Mucosa of rectum (tissue), 2 donors: Measurements from ENCODE around the gene DHCR24.

Experiments
- H3K27ac ChIP-seq, 2 donors: one replicate each; pipeline ENCODE4 v1.7.0; 2013; ENCODE audit warnings: inconsistent platforms in 2 of 2, low read depth in 2 of 2, low read length in 2 of 2
- H3K27me3 ChIP-seq, 2 donors: one replicate each; pipeline ENCODE4 v1.7.0; 2013; ENCODE audit warnings: low read length in 2 of 2; ENCODE audit not compliant: control insufficient read depth in 2 of 2, insufficient read depth in 2 of 2
- H3K36me3 ChIP-seq, 2 donors: one replicate each; pipeline ENCODE4 v1.7.0; 2013; ENCODE audit warnings: low read length in 2 of 2; ENCODE audit not compliant: control insufficient read depth in 2 of 2, insufficient read depth in 2 of 2
- H3K4me1 ChIP-seq, 2 donors: one replicate each; pipeline ENCODE4 v1.7.0; 2013; ENCODE audit warnings: low read length in 2 of 2, mild to moderate bottlenecking in 1 of 2; ENCODE audit not compliant: control insufficient read depth in 2 of 2, insufficient read depth in 2 of 2
- H3K4me3 ChIP-seq, 2 donors: one replicate each; pipeline ENCODE4 v1.7.0; 2013; ENCODE audit warnings: low read length in 2 of 2
- H3K9ac ChIP-seq, 2 donors: one replicate each; pipeline ENCODE4 v1.7.0; 2013; ENCODE audit warnings: low read length in 2 of 2, low read depth in 1 of 2, mild to moderate bottlenecking in 1 of 2
- H3K9me3 ChIP-seq, 2 donors: one replicate each; pipeline ENCODE4 v1.7.0; 2013; ENCODE audit warnings: low read length in 2 of 2; ENCODE audit not compliant: control insufficient read depth in 2 of 2
- donor health status: healthy.
- donor health status: Normal muscosa, but diverticular disease.

Gene DHCR24

DNA sequence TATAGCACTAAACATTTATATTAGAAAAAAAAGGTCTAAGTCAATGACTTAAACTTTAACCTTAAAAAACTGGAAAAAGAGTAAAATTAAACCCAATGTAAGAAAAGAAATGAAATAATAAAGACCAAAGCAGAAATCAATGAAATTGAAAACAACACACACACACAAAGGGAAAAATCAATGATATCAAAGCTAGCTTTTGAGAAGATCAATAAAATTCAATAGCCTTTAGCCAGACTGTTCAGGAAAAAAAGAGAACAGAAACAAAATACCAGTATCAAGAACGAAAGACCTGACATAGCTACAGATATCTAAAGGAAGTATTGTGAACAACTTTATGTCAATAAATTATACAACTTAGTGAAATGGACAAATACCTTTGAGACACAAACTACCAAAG is 7.1 kb downstream of the DHCR24 start:
- Histone ChIP-seq H3K4me1 (peaks cover 3 to 5% of the 10 kb centered on the region in 2 donors), H3K9me3 (no peaks in the 10 kb centered on the region), H3K27me3 (no peaks in the 10 kb centered on the region), H3K36me3 (peaks cover 5 to 14% of the 10 kb centered on the region in 2 donors), H3K4me3 (no peak overlapping the region), H3K9ac (no peak overlapping the region), H3K27ac (no peak overlapping the region)

DNA sequence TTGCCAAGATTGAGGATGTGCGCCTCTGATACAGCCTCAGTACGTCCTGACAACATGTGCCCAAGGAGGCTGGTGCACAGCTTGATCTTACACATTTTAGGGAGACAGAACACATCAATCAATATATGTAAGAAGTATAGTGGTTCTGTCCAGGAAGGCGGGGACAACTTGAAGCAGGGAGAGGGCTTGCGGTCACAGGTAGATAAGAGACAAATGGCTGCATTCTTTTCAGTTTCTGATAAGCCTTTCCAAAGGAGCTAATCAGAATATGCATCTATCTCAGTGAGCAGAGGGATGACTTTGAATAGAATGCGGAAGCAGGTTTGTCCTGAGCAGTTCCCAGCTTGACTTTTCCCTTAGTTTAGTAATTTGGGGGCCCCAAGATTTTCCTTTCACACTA is 10.2 kb downstream of the DHCR24 start:
- H3K9ac ChIP-seq, result no peak overlapping the region
- H3K4me1 ChIP-seq, result peaks cover 5 to 6% of the 10 kb centered on the region in 2 donors
- H3K36me3 ChIP-seq, result peaks cover 16 to 21% of the 10 kb centered on the region in 2 donors
- no peak overlapping the region for H3K27ac ChIP-seq
- H3K9me3 ChIP-seq, result no peaks in the 10 kb centered on the region
- H3K4me3 ChIP-seq, result no peak overlapping the region
- no peaks in the 10 kb centered on the region for H3K27me3 ChIP-seq

DNA sequence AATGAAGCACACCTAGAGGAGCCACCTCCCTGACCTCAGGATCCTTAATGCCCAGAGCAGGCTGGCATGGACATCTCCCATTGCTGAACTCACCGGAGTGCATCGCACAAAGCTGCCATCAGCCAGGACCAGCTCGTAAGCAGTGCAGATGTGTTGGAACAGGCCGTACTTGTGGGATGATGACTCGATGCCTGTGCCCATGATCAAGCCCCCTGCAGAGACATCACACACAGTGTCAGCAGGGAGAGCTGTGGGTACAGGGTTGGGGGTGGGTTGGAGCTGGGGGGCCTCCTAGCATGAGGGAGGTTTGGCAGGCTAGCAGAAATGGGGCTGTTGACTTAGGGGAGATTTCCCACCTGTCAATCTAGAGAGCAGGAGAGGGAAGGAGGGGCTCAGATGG is 12.0 kb downstream of the DHCR24 start:
- H3K27ac ChIP-seq, result peak overlapping the region; percentile 13 to 17
- H3K9ac ChIP-seq, result peak overlapping the region in 1 of 2 donors; percentile 7

DNA sequence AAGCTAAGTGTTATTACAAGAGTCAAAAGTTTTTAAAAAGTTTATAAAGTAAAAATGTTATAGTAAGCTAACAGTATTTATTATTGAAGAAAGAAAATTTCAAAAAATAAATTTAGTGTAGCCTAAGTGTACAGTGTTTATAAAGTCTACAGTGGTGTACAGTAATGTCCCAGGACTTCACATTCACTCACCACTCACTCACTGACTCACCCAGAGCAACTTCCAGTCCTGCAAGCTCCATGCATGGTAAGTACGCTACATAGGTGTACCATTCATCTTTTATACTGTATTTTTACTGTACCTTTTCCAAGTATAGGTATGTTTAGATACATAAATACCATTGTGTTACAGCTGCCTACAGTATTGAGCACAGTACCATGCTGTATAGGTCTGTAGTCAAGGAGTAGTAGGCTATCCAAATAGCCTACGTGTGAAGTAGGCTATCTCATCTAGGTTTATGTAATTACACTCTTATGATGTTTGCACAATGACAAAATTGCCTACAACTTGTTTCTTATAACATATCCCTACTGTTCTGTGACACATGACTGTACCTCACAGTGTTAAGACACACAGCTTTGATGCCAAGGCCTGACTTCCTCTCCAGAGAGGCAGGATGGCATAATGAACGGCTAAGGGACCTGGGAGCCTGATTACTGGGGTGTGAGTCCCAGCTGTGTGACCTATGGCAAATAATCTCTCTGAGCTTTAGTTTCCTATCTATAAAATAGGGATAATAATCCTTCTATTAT is 12.7 kb downstream of the DHCR24 start:
- no peaks in the 10 kb centered on the region for H3K9me3 ChIP-seq
- peaks cover 24 to 26% of the 10 kb centered on the region in 2 donors for H3K36me3 ChIP-seq

More for the DNA sequence above, 12.0 kb downstream of the DHCR24 start:
- peaks cover 24 to 26% of the 10 kb centered on the region in 2 donors for H3K36me3 ChIP-seq
- H3K4me3 ChIP-seq, result no peak overlapping the region
- H3K9me3 ChIP-seq, result no peaks in the 10 kb centered on the region
- no peaks in the 10 kb centered on the region for H3K27me3 ChIP-seq
- peaks cover 5 to 6% of the 10 kb centered on the region in 2 donors for H3K4me1 ChIP-seq

GRCh38 chr1:54872036-54872331 is 15.0 kb downstream of the DHCR24 start:
- Histone ChIP-seq H3K27ac (no peak overlapping the region), H3K36me3 (peaks cover 28 to 30% of the 10 kb centered on the region in 2 donors), H3K4me1 (peaks cover 5 to 6% of the 10 kb centered on the region in 2 donors), H3K27me3 (no peaks in the 10 kb centered on the region), H3K9me3 (no peaks in the 10 kb centered on the region), H3K4me3 (no peak overlapping the region), H3K9ac (no peak overlapping the region)

More for the DNA sequence above, 12.7 kb downstream of the DHCR24 start:
- Histone ChIP-seq H3K27me3 (no peaks in the 10 kb centered on the region), H3K9ac (no peak overlapping the region), H3K4me3 (no peak overlapping the region), H3K4me1 (peaks cover 5 to 6% of the 10 kb centered on the region in 2 donors), H3K27ac (no peak overlapping the region)

DNA sequence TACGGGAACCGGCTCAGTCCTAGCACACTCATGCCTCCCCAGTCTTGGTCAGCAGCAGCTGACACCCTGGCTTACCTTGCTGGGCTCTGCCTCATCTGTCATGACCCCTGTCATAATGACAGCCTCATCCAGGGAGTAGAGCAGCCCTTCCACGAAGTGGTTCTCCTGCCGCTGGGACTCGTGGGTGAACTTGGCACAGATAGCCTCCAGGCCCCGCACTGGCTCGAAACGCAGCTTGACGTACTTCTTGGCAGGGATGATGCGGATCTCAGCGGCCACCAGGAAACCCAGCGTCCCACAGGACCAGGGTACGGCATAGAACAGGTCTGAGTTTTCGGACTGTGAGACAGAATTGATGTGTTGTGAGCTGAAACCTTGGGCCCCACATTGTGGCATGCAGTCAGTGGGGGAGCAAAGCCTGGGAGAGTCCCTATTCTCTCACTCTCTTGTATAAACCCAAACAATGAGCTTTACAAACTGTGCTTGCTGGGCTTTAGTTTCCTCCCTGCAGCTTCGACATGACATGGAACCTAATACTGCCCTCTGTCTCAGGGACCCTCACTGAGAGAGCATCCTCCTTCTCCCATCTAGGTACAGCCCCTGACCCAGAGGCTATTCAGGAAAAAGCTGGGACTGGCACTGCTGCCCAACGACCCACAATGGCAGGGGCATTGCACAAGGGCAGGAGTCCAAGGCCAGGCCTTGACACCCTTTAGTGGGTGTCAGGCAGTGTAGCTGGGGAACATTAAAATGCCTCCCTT is 15.5 kb downstream of the DHCR24 start:
- Histone ChIP-seq H3K36me3 (peaks cover 28 to 36% of the 10 kb centered on the region in 2 donors), H3K9ac (no peak overlapping the region), H3K27me3 (no peaks in the 10 kb centered on the region), H3K9me3 (no peaks in the 10 kb centered on the region), H3K4me3 (no peak overlapping the region), H3K4me1 (peaks cover 5 to 6% of the 10 kb centered on the region in 2 donors), H3K27ac (no peak overlapping the region)

- Histone ChIP-seq H3K27me3 (no peaks in the 10 kb centered on the region), H3K9ac (no peak overlapping the region), H3K36me3 (peaks cover 29 to 38% of the 10 kb centered on the region in 2 donors), H3K27ac (no peak overlapping the region), H3K4me3 (no peak overlapping the region), H3K9me3 (no peaks in the 10 kb centered on the region), H3K4me1 (peaks cover 5 to 6% of the 10 kb centered on the region in 2 donors)
These were observed 16.1 kb downstream of the DHCR24 start for GRCh38 chr1:54870869-54871268.

DNA sequence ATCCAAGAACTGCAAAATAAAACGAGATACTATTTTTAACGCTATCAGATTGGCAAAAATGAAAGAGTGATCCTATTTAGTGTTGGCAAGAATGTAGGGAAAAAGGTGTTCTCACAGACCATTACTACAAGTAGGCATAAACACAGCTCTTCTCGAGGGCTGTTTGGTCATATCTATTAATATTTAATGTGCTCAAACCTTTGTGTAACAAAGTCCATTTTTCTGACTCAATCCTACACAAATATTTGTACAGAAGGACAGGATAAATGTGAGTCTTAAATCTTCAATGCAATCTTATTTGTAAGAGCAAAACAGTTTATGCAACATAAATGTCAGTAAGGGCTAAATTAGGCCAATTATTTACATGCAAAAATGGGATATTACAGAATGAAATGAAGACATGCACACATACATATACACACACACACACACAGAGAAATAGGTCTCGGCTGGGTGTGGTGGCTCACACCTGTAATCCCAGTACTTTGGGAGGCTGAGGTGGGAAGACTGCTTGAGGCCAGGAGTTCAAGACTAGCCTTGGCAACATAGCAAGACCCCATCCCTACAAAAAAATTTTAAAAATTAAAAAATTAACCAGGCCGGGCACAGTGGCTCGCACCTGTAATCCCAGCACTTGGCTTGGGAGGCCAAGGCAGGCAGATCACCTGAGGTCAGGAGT is 17.7 kb downstream of the DHCR24 start:
- Histone ChIP-seq H3K4me1 (no peaks in the 10 kb centered on the region), H3K27ac (no peak overlapping the region), H3K27me3 (no peaks in the 10 kb centered on the region), H3K36me3 (peaks cover 30 to 34% of the 10 kb centered on the region in 2 donors), H3K4me3 (no peak overlapping the region), H3K9ac (no peak overlapping the region), H3K9me3 (no peaks in the 10 kb centered on the region)

DNA sequence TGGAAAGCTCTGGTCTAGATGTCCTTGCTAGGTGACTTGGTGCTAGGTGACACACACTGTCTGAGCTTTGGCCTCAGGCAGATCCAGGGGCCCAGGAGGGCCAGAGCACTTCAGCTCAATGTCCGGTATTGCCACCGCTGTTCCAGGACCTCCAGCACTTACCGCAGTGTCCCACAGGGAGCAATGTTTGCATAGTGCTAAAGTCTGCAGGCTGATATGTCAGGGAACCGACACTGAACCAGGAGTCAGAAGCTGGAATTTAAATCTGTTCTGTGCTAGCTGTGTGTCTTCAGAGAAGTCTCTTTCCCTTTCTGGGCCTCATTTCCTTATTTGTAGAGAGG is 19.3 kb downstream of the DHCR24 start:
- no peaks in the 10 kb centered on the region for H3K4me1 ChIP-seq
- no peak overlapping the region for H3K9ac ChIP-seq
- no peak overlapping the region for H3K27ac ChIP-seq
- H3K36me3 ChIP-seq, result peaks cover 24 to 29% of the 10 kb centered on the region in 2 donors
- H3K4me3 ChIP-seq, result no peak overlapping the region
- H3K9me3 ChIP-seq, result no peaks in the 10 kb centered on the region
- H3K27me3 ChIP-seq, result no peaks in the 10 kb centered on the region
